HepG2 (cell line): ENCODE measurements around the gene ZSCAN23. TPM values are rescaled to one million over a fixed set of nuclear protein-coding genes. Genes with fewer than 3 reads are reported as not detected.

Experiments used
- ATAC-seq: fragments of 200-7000 bp; cut with Tn5 transposase; 3 replicates; pipeline ENCODE4 v1.9.1; 2020; ENCODE audit warnings: mild to moderate bottlenecking, moderate library complexity
- BruUV-seq: library from RNA; stranded (reverse); fragments of 400-500 nt; replicated peaks from 2 replicates; lab custom pipeline; 2021; lab: Mats Ljungman, UMichigan
- CTCF ChIA-PET: fragments of 300-600 bp; formaldehyde crosslinking; extraction: SDS; loops from one replicate; lab custom pipeline; 2021; ENCODE audit warnings: low total read pairs, inconsistent platforms, low intra/inter-chr PET ratio; lab: Yijun Ruan, JAX
- POLR2A ChIA-PET: fragments of 350-600 bp; sonication (Branson Sonifier 250); formaldehyde crosslinking; loops from one replicate; lab custom pipeline; 2020; ENCODE audit warnings: antibody characterized with exemption, inconsistent platforms; lab: Yijun Ruan, JAX
- DNase-seq: peaks from one replicate; pipeline ENCODE4 v3.0.0-alpha.2; 2015; ENCODE audit warnings: low spot score
- FAIRE-seq: peaks from 3 replicates; lab custom pipeline; 2011; peaks lifted over from hg19 to GRCh38; lab: Jason Lieb, UNC
- H2AFZ ChIP-seq: one replicate; pipeline ENCODE4 v1.6.1; 2011; ENCODE audit warnings: low read length, inconsistent platforms
- H3K27ac ChIP-seq: fragments of 300-600 bp; 3 replicates; pipeline ENCODE4 v1.8.0; 2011; ENCODE audit warnings: mixed run types, mild to moderate bottlenecking, mixed read lengths, low read length, inconsistent platforms; ENCODE audit not compliant: insufficient read depth; ENCODE audit errors: extremely low read length
- H3K27me3 ChIP-seq, 2 experiments: fragments of 200-600 bp in 1 of 2; 2 replicates in 1 of 2; 3 replicates in 1 of 2; pipeline versions ENCODE4 v1.6.0 to v1.8.0; 2011; ENCODE audit warnings: low read length in 2 of 2, mild to moderate bottlenecking in 2 of 2, moderate library complexity in 2 of 2, inconsistent platforms in 1 of 2; ENCODE audit not compliant: insufficient read depth in 2 of 2, control insufficient read depth in 1 of 2
- H3K36me3 ChIP-seq, 2 experiments: fragments of 200-600 bp in 1 of 2; replicated peaks in 1 of 2; 2 replicates in 1 of 2; 3 replicates in 1 of 2; pipeline versions ENCODE4 v1.5.1 to v1.8.0; 2011; ENCODE audit warnings: low read length in 2 of 2, inconsistent platforms in 1 of 2; ENCODE audit not compliant: insufficient read depth in 2 of 2, control insufficient read depth in 1 of 2
- H3K4me1 ChIP-seq: 2 replicates; pipeline ENCODE4 v1.5.1; 2012; ENCODE audit warnings: low read length, inconsistent platforms; ENCODE audit not compliant: insufficient read depth
- H3K4me2 ChIP-seq: 2 replicates; pipeline ENCODE4 v1.6.0; 2011; ENCODE audit warnings: low read depth, low read length, inconsistent platforms
- H3K4me3 ChIP-seq, 3 experiments: fragments of 200-600 bp in 1 of 3; sonication (generic), shearing (Covaris generic) in 1 of 3; replicated peaks in 1 of 3; 2 replicates each; pipeline ENCODE4 v1.5.1; 2011 to 2016; ENCODE audit warnings: low read length in 3 of 3, inconsistent platforms in 2 of 3, low read depth in 2 of 3, mild to moderate bottlenecking in 2 of 3, control low read depth in 1 of 3, mixed read lengths in 1 of 3; ENCODE audit not compliant: insufficient read depth in 1 of 3
- H3K79me2 ChIP-seq: one replicate; pipeline ENCODE4 v1.6.1; 2011; ENCODE audit warnings: low read length, inconsistent platforms; ENCODE audit not compliant: insufficient read depth
- H3K9ac ChIP-seq: 2 replicates; pipeline ENCODE4 v1.6.0; 2011; ENCODE audit warnings: mild to moderate bottlenecking, low read depth, low read length, inconsistent platforms; ENCODE audit not compliant: insufficient read depth
- H3K9me3 ChIP-seq: 2 replicates; pipeline ENCODE4 v1.5.1; 2012; ENCODE audit warnings: mild to moderate bottlenecking, low read length
- H4K20me1 ChIP-seq: 2 replicates; pipeline ENCODE4 v1.6.0; 2011; ENCODE audit warnings: inconsistent platforms, mild to moderate bottlenecking, low read length, moderate library complexity; ENCODE audit not compliant: insufficient read depth
- ATF7 ChIP-seq, 2 experiments: fragments of 450-650 bp in 1 of 2; sonication (generic) in 1 of 2; formaldehyde crosslinking in 1 of 2; IDR thresholded peaks; 2 replicates each; pipeline versions ENCODE4 v1.4.0 to v1.6.1; 2016 to 2020; ENCODE audit warnings: antibody characterized with exemption in 1 of 2, mild to moderate bottlenecking in 1 of 2, missing genetic modification reagents in 1 of 2
- CHD4 ChIP-seq: fragments of 200-600 bp; sonication (generic); IDR thresholded peaks from 2 replicates; pipeline ENCODE4 v1.7.0; 2017; ENCODE audit warnings: mild to moderate bottlenecking, low read length, borderline replicate concordance
- FOXM1 ChIP-seq: sonication (generic); formaldehyde crosslinking; IDR thresholded peaks from 2 replicates; pipeline ENCODE4 v1.5.0; 2020; ENCODE audit warnings: missing genetic modification reagents
- HDAC6 ChIP-seq: fragments of 200-600 bp; sonication (generic); IDR thresholded peaks from 2 replicates; pipeline ENCODE4 v1.7.0; 2017; ENCODE audit warnings: mild to moderate bottlenecking, antibody characterized with exemption, low read length, low read depth
- HIVEP1 ChIP-seq: sonication (generic); formaldehyde crosslinking; IDR thresholded peaks from 2 replicates; pipeline ENCODE4 v1.4.0; 2020; ENCODE audit warnings: mild to moderate bottlenecking, missing genetic modification reagents
- ZBED4 ChIP-seq: sonication (generic); formaldehyde crosslinking; IDR thresholded peaks from 2 replicates; pipeline ENCODE4 v1.4.0; 2020; ENCODE audit warnings: missing genetic modification reagents, borderline replicate concordance
- ZBTB37 ChIP-seq: sonication (generic); formaldehyde crosslinking; IDR thresholded peaks from 2 replicates; pipeline ENCODE4 v1.4.0; 2020; ENCODE audit warnings: mild to moderate bottlenecking, missing genetic modification reagents
- ZNF318 ChIP-seq: sonication (generic); formaldehyde crosslinking; IDR thresholded peaks from 2 replicates; pipeline ENCODE4 v1.4.0; 2020; ENCODE audit warnings: mild to moderate bottlenecking, missing genetic modification reagents
- ZNF446 ChIP-seq: sonication (generic); formaldehyde crosslinking; IDR thresholded peaks from 2 replicates; pipeline ENCODE4 v1.5.0; 2020; ENCODE audit warnings: mild to moderate bottlenecking, missing genetic modification reagents
- ZNF558 ChIP-seq: sonication (generic); formaldehyde crosslinking; IDR thresholded peaks from 2 replicates; pipeline ENCODE4 v1.9.0; 2022; ENCODE audit warnings: mild to moderate bottlenecking, missing genetic modification reagents, borderline replicate concordance
- ZNF839 ChIP-seq: sonication (generic); formaldehyde crosslinking; IDR thresholded peaks from 2 replicates; pipeline ENCODE4 v1.4.0; 2020; ENCODE audit warnings: missing genetic modification reagents, mild to moderate bottlenecking, borderline replicate concordance
- in situ Hi-C: cut with HindIII; loops from 2 replicates; pipeline ENCODE4 v1.10.0; 2017; ENCODE audit warnings: low pct_unique_long_range_greater_than_20kb; ENCODE audit not compliant: extremely low pct_ligation_motif_present
- intact Hi-C: fragments of 100-400 bp; cut with micrococcal nuclease; formaldehyde crosslinking; loops from one replicate; pipeline ENCODE4 v1.10.0; 2022; ENCODE audit not compliant: unreplicated experiment
- polyA plus RNA-seq, 8 experiments: library from polyadenylated mRNA; depleted of rRNA in 3 of 8; stranded (reverse) in 7 of 8; unstranded in 1 of 8; fragments of >200 nt; fragmentation: Illumina TruSeq in 4 of 8; extraction: Trizol in 4 of 8; gene quantifications; 2 replicates each; pipeline versions ENCODE4 v1.2.1 to v1.2.3, GENCODE V29; 2011 to 2016; ENCODE audit warnings: low read depth in 4 of 8, missing spikeins in 1 of 8, mixed read lengths in 1 of 8; ENCODE audit not compliant: insufficient read depth in 1 of 8
- total RNA-seq, 5 experiments: library from RNA; depleted of rRNA; stranded (reverse); fragments of >200 nt; fragmentation: Illumina TruSeq; extraction: Trizol; gene quantifications; 2 replicates each; pipeline ENCODE4 v1.2.3, GENCODE V29; 2016; ENCODE audit warnings: low read depth in 1 of 5

The ZSCAN23 gene
- total and polyA plus RNA-seq, 2 of the 13 experiments (the other 11 are each of a cell fraction or from before 2014, with no cell fraction given) = 0.29 to 1.2 TPM

- POLR2A ChIA-PET = no interaction called here
- H2AFZ ChIP-seq = no peak overlapping the region
- TF ChIP-seq ZNF446 (CRISPR knock-in tag) (no peak), FOXM1 (CRISPR knock-in tag) (no peak), ZNF558 (CRISPR knock-in tag) (no peak), HIVEP1 (CRISPR knock-in tag) (no peak), CHD4 (no peak), HDAC6 (no peak), ATF7 (IDR thresholded peaks at IDR 0.05) (no peak), ATF7 (CRISPR knock-in tag; IDR thresholded peaks at IDR 0.05) (no peak), ZNF318 (CRISPR knock-in tag) (no peak), ZBED4 (no peak), ZBTB37 (CRISPR knock-in tag) (no peak), ZNF839 (no peak)
Measured at GRCh38 chr6:28433119-28433518, 10.2 kb downstream of the ZSCAN23 start.

More at GRCh38 chr6:28433119-28433518, 10.2 kb downstream of the ZSCAN23 start:
- H3K9ac ChIP-seq = no peak overlapping the region
- no peak overlapping the region for H3K4me3 ChIP-seq
- H4K20me1 ChIP-seq = no peaks in the 10 kb centered on the region
- FAIRE-seq = no peak
- H3K27me3 ChIP-seq = 0 out of 5 replicates have a peak, but pooled peaks cover 0 to 3% of the 10 kb centered on the region in 2 experiments
- no peaks in the 10 kb centered on the region; a peak in 1 of 5 replicates for H3K36me3 ChIP-seq
- H3K27ac ChIP-seq = no peak overlapping the region
- H3K4me1 ChIP-seq = no peaks in the 10 kb centered on the region
- no TSS peak for BruUV-seq
- intact Hi-C loops = no loop called here
- no peaks in the 10 kb centered on the region for H3K9me3 ChIP-seq
- no peak for ATAC-seq
- in situ Hi-C loops = no loop called here
- CTCF ChIA-PET = no interaction called here
- no peaks in the 10 kb centered on the region for H3K79me2 ChIP-seq
- no peak for DNase-seq
- H3K4me2 ChIP-seq = no peak overlapping the region
